SK-N-SH (cell line): ENCODE data around the gene KIAA0319L.

ENCODE experiments used
- EZH2phosphoT487 ChIP-seq: fragments of 200-600 bp; sonication (generic); IDR thresholded peaks from 2 replicates; pipeline ENCODE4 v1.6.1; 2017; ENCODE audit warnings: low read depth, mixed run types, mild to moderate bottlenecking, antibody characterized with exemption, moderate library complexity, borderline replicate concordance
- GABPA ChIP-seq: IDR thresholded peaks from 2 replicates; pipeline ENCODE4 v1.4.0; 2012; ENCODE audit warnings: low read depth, mild to moderate bottlenecking
- GATA2 ChIP-seq: sonication (generic); formaldehyde crosslinking; IDR thresholded peaks from 2 replicates; pipeline ENCODE4 v1.5.0; 2020; ENCODE audit warnings: mild to moderate bottlenecking, missing genetic modification reagents
- MXI1 ChIP-seq: IDR thresholded peaks from 2 replicates; pipeline ENCODE4 v1.6.1; 2012; ENCODE audit warnings: mild to moderate bottlenecking, low read depth, low read length, improper control_type of control experiment
- POLR2AphosphoS5 ChIP-seq: IDR thresholded peaks from 2 replicates; pipeline ENCODE4 v1.6.1; 2012; ENCODE audit warnings: low read depth, low read length
- RAD21 ChIP-seq: IDR thresholded peaks from 2 replicates; pipeline ENCODE4 v1.6.1; 2012; ENCODE audit warnings: mild to moderate bottlenecking, low read length
- RCOR1 ChIP-seq: fragments of 150-350 bp; IDR thresholded peaks from 2 replicates; pipeline ENCODE4 v1.6.1; 2017; ENCODE audit warnings: antibody characterized with exemption, low read length
- SIN3A ChIP-seq: IDR thresholded peaks from 2 replicates; pipeline ENCODE4 v1.6.1; 2012; ENCODE audit warnings: low read depth, mild to moderate bottlenecking, low read length, moderate library complexity, borderline replicate concordance
- SMC3 ChIP-seq: IDR thresholded peaks from 2 replicates; pipeline ENCODE4 v1.6.1; 2012; ENCODE audit warnings: low read depth, low read length, improper control_type of control experiment
- TAF1 ChIP-seq: IDR thresholded peaks from 2 replicates; pipeline ENCODE4 v1.6.1; 2012; ENCODE audit warnings: low read depth, mild to moderate bottlenecking, low read length, moderate library complexity, borderline replicate concordance
- TCF12 ChIP-seq: IDR thresholded peaks from 2 replicates; pipeline ENCODE4 v1.4.0; 2012
- TF ChIP-seq, protein P1 (sequence below): fragments of 200-600 bp; sonication (generic); IDR thresholded peaks from 2 replicates; pipeline ENCODE4 v1.6.1; 2017; ENCODE audit warnings: antibody characterized with exemption, mild to moderate bottlenecking, moderate library complexity
- TF ChIP-seq, protein P2 (sequence below): IDR thresholded peaks from 2 replicates; pipeline ENCODE4 v1.6.1; 2012; ENCODE audit warnings: mild to moderate bottlenecking, low read depth, low read length, moderate library complexity
- TF ChIP-seq, protein P3 (sequence below): IDR thresholded peaks from 2 replicates; pipeline ENCODE4 v1.4.0; 2012; ENCODE audit warnings: low read depth, borderline replicate concordance

DNA sequence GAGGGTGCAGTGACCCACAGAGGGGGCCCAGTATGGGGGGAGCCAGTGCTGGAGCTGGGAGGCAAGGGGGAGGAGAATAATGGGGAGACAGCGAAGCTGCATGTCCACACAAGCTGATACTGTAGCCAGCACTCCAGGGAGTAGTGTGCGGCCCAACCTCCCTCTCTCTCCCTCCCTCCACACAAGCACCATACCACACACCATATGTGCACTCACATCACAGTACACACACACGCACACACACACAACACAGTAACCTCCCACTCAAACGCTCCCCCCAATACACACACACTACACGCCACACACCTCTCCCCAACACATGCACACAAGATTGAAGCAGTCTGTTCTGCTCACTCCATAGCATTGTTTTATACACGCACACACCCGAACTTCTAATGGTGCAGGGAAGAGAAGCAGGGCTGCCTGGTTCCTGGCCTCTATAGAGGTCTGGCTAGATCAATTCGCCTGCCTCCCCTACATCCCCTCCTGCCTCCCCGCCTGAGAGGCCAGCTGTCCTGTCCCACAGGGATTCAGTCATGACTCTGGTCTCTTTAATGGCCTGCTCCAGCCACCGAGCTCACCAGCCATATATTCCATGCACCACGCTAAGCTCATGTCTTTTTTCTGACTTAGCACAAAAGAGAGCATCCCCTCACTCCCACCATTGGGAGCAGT, 4.2 kb upstream of the KIAA0319L start:
- TF ChIP-seq EZH2phosphoT487 (no peak), POLR2AphosphoS5 (no peak), RAD21 (no peak), MXI1 (no peak), GABPA (no peak), SIN3A (no peak), SMC3 (no peak), TCF12 (no peak), RCOR1 (no peak), GATA2 (CRISPR knock-in tag) (no peak), TAF1 (no peak)
- TF ChIP-seq, protein P1, sequence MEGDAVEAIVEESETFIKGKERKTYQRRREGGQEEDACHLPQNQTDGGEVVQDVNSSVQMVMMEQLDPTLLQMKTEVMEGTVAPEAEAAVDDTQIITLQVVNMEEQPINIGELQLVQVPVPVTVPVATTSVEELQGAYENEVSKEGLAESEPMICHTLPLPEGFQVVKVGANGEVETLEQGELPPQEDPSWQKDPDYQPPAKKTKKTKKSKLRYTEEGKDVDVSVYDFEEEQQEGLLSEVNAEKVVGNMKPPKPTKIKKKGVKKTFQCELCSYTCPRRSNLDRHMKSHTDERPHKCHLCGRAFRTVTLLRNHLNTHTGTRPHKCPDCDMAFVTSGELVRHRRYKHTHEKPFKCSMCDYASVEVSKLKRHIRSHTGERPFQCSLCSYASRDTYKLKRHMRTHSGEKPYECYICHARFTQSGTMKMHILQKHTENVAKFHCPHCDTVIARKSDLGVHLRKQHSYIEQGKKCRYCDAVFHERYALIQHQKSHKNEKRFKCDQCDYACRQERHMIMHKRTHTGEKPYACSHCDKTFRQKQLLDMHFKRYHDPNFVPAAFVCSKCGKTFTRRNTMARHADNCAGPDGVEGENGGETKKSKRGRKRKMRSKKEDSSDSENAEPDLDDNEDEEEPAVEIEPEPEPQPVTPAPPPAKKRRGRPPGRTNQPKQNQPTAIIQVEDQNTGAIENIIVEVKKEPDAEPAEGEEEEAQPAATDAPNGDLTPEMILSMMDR, result no peak
- TF ChIP-seq, protein P2, sequence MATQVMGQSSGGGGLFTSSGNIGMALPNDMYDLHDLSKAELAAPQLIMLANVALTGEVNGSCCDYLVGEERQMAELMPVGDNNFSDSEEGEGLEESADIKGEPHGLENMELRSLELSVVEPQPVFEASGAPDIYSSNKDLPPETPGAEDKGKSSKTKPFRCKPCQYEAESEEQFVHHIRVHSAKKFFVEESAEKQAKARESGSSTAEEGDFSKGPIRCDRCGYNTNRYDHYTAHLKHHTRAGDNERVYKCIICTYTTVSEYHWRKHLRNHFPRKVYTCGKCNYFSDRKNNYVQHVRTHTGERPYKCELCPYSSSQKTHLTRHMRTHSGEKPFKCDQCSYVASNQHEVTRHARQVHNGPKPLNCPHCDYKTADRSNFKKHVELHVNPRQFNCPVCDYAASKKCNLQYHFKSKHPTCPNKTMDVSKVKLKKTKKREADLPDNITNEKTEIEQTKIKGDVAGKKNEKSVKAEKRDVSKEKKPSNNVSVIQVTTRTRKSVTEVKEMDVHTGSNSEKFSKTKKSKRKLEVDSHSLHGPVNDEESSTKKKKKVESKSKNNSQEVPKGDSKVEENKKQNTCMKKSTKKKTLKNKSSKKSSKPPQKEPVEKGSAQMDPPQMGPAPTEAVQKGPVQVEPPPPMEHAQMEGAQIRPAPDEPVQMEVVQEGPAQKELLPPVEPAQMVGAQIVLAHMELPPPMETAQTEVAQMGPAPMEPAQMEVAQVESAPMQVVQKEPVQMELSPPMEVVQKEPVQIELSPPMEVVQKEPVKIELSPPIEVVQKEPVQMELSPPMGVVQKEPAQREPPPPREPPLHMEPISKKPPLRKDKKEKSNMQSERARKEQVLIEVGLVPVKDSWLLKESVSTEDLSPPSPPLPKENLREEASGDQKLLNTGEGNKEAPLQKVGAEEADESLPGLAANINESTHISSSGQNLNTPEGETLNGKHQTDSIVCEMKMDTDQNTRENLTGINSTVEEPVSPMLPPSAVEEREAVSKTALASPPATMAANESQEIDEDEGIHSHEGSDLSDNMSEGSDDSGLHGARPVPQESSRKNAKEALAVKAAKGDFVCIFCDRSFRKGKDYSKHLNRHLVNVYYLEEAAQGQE, result no peak
- TF ChIP-seq, protein P3, sequence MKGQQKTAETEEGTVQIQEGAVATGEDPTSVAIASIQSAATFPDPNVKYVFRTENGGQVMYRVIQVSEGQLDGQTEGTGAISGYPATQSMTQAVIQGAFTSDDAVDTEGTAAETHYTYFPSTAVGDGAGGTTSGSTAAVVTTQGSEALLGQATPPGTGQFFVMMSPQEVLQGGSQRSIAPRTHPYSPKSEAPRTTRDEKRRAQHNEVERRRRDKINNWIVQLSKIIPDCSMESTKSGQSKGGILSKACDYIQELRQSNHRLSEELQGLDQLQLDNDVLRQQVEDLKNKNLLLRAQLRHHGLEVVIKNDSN, result no peak
